ENCODE data around the gene SLC25A44. TPM values are rescaled to one million over a fixed set of nuclear protein-coding genes. Genes with fewer than 3 reads are reported as not detected.

The SLC25A44 gene
- total RNA-seq, 4 donors from 2014 or later = 19.1 to 89.8 (median 36.3) TPM

- no peak for DNase-seq (ENCODE audit: low spot score)
- ATAC-seq (ENCODE audit: low FRiP score) = no peak
- no peak for TF ChIP-seq CTCF (IDR thresholded peaks at IDR 0.05)
Observed at GRCh38 chr1:156149374-156150332, 44.3 kb upstream of the SLC25A44 start.

- ATAC-seq (ENCODE audit: low FRiP score) (no peak), DNase-seq (ENCODE audit: low spot score) (no peak)
- no peak for TF ChIP-seq CTCF (IDR thresholded peaks at IDR 0.05)
Observed at GRCh38 chr1:156150333-156151011, 43.4 kb upstream of the SLC25A44 start.

GRCh38 chr1:156151093-156151688, 42.7 kb upstream of the SLC25A44 start:
- ATAC-seq (ENCODE audit: low FRiP score) (no peak), DNase-seq (ENCODE audit: low spot score) (no peak)
- no peak for TF ChIP-seq CTCF (IDR thresholded peaks at IDR 0.05)

GRCh38 chr1:156152628-156153027, 41.3 kb upstream of the SLC25A44 start:
- no peak for TF ChIP-seq CTCF (IDR thresholded peaks at IDR 0.05)
- DNase-seq (ENCODE audit: low spot score) (no peak), ATAC-seq (ENCODE audit: low FRiP score) (peak; percentile 10)

GRCh38 chr1:156153362-156153761, 40.5 kb upstream of the SLC25A44 start, which contains the start of gene SEMA4A:
Gene SEMA4A, plus strand, starts transcription at chr1:156153585. Its CDS starts 994 bp downstream, at chr1:156154579.
- no peak for ATAC-seq (ENCODE audit: low FRiP score)
- no peak for DNase-seq (ENCODE audit: low spot score)
- TF ChIP-seq CTCF (IDR thresholded peaks at IDR 0.05) = no peak

GRCh38 chr1:156154317-156154749, 39.6 kb upstream of the SLC25A44 start:
- DNase-seq (ENCODE audit: low spot score) = no peak
- ATAC-seq (ENCODE audit: low FRiP score) = no peak
- no peak for TF ChIP-seq CTCF (IDR thresholded peaks at IDR 0.05)
